ENCODE results near the gene MRPL40. TPM values are rescaled to one million over a fixed set of nuclear protein-coding genes. Genes with fewer than 3 reads are reported as not detected.

Gene MRPL40
- total and polyA plus RNA-seq, 10 of the 15 experiments (the other 5 are each of a cell fraction or from before 2014, with no cell fraction given), result 41.2 to 207 (median 69.1) TPM

DNA sequence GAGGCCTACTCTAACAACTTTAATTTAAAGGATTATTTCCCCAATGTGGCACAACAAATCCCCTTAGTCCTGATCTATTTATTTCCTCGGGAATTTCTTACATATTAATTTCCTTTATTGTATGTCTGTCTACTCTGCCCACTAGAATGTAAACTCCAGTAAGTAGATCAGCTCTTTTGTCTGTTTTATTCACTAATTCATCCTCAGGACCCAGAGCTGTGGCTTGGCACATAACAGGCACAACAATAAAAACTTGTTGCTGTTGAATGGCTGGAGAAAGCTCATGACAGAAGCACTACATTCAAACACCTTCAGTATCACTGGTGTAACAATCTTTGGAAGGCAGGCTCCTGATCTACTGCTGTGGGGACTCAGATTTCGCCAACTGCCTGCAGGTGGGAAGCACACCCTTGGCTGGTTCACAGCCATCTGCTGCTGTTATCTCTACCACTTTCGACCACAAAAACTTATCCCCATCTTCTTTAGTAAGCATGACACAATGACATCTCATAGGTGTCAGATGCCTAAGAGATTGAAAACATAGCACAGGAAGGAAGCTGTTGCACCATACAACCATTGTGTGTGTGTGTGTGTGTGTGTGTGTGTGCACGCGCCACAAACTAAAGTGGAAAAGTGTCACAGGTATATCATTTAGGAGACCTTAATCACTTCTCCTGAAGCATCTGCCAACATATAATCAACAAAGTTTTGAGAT, 12.7 kb upstream of the MRPL40 start (continued):
- TF ChIP-seq, protein P1, sequence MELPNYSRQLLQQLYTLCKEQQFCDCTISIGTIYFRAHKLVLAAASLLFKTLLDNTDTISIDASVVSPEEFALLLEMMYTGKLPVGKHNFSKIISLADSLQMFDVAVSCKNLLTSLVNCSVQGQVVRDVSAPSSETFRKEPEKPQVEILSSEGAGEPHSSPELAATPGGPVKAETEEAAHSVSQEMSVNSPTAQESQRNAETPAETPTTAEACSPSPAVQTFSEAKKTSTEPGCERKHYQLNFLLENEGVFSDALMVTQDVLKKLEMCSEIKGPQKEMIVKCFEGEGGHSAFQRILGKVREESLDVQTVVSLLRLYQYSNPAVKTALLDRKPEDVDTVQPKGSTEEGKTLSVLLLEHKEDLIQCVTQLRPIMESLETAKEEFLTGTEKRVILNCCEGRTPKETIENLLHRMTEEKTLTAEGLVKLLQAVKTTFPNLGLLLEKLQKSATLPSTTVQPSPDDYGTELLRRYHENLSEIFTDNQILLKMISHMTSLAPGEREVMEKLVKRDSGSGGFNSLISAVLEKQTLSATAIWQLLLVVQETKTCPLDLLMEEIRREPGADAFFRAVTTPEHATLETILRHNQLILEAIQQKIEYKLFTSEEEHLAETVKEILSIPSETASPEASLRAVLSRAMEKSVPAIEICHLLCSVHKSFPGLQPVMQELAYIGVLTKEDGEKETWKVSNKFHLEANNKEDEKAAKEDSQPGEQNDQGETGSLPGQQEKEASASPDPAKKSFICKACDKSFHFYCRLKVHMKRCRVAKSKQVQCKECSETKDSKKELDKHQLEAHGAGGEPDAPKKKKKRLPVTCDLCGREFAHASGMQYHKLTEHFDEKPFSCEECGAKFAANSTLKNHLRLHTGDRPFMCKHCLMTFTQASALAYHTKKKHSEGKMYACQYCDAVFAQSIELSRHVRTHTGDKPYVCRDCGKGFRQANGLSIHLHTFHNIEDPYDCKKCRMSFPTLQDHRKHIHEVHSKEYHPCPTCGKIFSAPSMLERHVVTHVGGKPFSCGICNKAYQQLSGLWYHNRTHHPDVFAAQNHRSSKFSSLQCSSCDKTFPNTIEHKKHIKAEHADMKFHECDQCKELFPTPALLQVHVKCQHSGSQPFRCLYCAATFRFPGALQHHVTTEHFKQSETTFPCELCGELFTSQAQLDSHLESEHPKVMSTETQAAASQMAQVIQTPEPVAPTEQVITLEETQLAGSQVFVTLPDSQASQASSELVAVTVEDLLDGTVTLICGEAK (IDR thresholded peaks at IDR 0.05; ENCODE audit: borderline replicate concordance), result no peak
- TF ChIP-seq POLR2AphosphoS2 (IDR thresholded peaks at IDR 0.05; ENCODE audit: low read depth, low read length) (no peak), TBL1XR1 (IDR thresholded peaks at IDR 0.05; ENCODE audit: low read depth, low read length) (no peak), PML (IDR thresholded peaks at IDR 0.05; ENCODE audit: low read length) (no peak), STAT1 (conservative IDR thresholded peaks at IDR 0.05) (no peak), HDAC6 (IDR thresholded peaks at IDR 0.05; ENCODE audit: unreplicated experiment) (no peak), TAF1 (IDR thresholded peaks at IDR 0.05; ENCODE audit: borderline replicate concordance, low read depth, low read length) (no peak), MTA3 (IDR thresholded peaks at IDR 0.05; ENCODE audit: borderline replicate concordance, low read length) (0 out of 2 replicates have a peak, but pooled peaks have one; percentile 19), TCF3 (IDR thresholded peaks at IDR 0.05; ENCODE audit: borderline replicate concordance, insufficient read depth, low read depth, low read length) (0 out of 2 replicates have a peak, but pooled peaks have one; percentile 41), CBFB (IDR thresholded peaks at IDR 0.05; ENCODE audit: low read depth) (peak; percentile 59), MEF2B (IDR thresholded peaks at IDR 0.05; ENCODE audit: partially characterized antibody, poor library complexity, severe bottlenecking) (no peak), SRF (IDR thresholded peaks at IDR 0.05; ENCODE audit: low read depth in 2 of 2, low read length in 2 of 2) (no peak), DPF2 (IDR thresholded peaks at IDR 0.05) (0 out of 2 replicates have a peak, but pooled peaks have one; percentile 35), RCOR1 (conservative IDR thresholded peaks at IDR 0.05; ENCODE audit: low read depth, low read length) (no peak), MTA2 (IDR thresholded peaks at IDR 0.05; ENCODE audit: low read depth) (no peak), ZNF274 (IDR thresholded peaks at IDR 0.05; ENCODE audit: insufficient read depth, insufficient read length) (no peak), CREM (IDR thresholded peaks at IDR 0.05; ENCODE audit: low read depth) (peak; percentile 65), SMARCA5 (IDR thresholded peaks at IDR 0.05) (no peak)
- TF ChIP-seq, protein P2, sequence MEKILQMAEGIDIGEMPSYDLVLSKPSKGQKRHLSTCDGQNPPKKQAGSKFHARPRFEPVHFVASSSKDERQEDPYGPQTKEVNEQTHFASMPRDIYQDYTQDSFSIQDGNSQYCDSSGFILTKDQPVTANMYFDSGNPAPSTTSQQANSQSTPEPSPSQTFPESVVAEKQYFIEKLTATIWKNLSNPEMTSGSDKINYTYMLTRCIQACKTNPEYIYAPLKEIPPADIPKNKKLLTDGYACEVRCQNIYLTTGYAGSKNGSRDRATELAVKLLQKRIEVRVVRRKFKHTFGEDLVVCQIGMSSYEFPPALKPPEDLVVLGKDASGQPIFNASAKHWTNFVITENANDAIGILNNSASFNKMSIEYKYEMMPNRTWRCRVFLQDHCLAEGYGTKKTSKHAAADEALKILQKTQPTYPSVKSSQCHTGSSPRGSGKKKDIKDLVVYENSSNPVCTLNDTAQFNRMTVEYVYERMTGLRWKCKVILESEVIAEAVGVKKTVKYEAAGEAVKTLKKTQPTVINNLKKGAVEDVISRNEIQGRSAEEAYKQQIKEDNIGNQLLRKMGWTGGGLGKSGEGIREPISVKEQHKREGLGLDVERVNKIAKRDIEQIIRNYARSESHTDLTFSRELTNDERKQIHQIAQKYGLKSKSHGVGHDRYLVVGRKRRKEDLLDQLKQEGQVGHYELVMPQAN (conservative IDR thresholded peaks at IDR 0.05), result no peak
- TF ChIP-seq, protein P3, sequence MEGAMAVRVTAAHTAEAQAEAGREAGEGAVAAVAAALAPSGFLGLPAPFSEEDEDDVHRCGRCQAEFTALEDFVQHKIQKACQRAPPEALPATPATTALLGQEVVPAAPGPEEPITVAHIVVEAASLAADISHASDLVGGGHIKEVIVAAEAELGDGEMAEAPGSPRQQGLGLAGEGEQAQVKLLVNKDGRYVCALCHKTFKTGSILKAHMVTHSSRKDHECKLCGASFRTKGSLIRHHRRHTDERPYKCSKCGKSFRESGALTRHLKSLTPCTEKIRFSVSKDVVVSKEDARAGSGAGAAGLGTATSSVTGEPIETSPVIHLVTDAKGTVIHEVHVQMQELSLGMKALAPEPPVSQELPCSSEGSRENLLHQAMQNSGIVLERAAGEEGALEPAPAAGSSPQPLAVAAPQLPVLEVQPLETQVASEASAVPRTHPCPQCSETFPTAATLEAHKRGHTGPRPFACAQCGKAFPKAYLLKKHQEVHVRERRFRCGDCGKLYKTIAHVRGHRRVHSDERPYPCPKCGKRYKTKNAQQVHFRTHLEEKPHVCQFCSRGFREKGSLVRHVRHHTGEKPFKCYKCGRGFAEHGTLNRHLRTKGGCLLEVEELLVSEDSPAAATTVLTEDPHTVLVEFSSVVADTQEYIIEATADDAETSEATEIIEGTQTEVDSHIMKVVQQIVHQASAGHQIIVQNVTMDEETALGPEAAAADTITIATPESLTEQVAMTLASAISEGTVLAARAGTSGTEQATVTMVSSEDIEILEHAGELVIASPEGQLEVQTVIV (IDR thresholded peaks at IDR 0.05; ENCODE audit: borderline replicate concordance, partially characterized antibody), result no peak
- TF ChIP-seq, protein P4, sequence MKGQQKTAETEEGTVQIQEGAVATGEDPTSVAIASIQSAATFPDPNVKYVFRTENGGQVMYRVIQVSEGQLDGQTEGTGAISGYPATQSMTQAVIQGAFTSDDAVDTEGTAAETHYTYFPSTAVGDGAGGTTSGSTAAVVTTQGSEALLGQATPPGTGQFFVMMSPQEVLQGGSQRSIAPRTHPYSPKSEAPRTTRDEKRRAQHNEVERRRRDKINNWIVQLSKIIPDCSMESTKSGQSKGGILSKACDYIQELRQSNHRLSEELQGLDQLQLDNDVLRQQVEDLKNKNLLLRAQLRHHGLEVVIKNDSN (IDR thresholded peaks at IDR 0.05; ENCODE audit: borderline replicate concordance, extremely low read length, insufficient read depth, low read depth, low read length), result no peak
